Measurements from ENCODE around the gene HOXC9.

The HOXC9 gene

DNA sequence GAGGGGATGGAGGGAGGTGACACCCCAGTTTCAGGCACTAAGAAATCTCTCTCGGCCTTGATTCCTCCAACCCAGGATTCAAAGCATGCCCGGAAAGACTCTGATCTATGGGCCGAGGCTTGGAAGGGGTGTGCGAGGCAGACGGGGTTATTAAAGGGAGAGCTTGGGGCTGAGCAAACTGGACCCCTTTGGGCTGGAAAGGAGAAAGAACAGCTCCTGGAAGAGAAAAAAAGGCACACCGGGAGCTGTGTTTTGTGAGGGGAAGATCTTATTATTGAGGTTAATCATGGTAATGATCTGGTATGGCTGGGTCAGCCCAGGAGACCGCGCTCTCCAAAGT, 48.0 kb downstream of the HOXC9 start:
- peaks cover 17% of the 10 kb centered on the region for H3K4me1 ChIP-seq (ENCODE audit: insufficient read depth, low read length, severe bottlenecking)
- no peaks in the 10 kb centered on the region for H3K9me2 ChIP-seq (ENCODE audit: low read depth, low read length)
- no peaks in the 10 kb centered on the region for H3K79me2 ChIP-seq (ENCODE audit: insufficient read depth, low read length)
- no peaks in the 10 kb centered on the region for H4K20me1 ChIP-seq (ENCODE audit: insufficient read depth, low read length)
- no peak overlapping the region for H3K9ac ChIP-seq (ENCODE audit: low read length)
- no peaks in the 10 kb centered on the region for H3K9me3 ChIP-seq (ENCODE audit: low read length)
- H3K4me3 ChIP-seq (ENCODE audit: low read depth, low read length, poor library complexity, severe bottlenecking), result no peak overlapping the region
- no peak for TF ChIP-seq EZH2 (IDR thresholded peaks at IDR 0.05; ENCODE audit: borderline replicate concordance, low read length)
- TF ChIP-seq, protein P1, sequence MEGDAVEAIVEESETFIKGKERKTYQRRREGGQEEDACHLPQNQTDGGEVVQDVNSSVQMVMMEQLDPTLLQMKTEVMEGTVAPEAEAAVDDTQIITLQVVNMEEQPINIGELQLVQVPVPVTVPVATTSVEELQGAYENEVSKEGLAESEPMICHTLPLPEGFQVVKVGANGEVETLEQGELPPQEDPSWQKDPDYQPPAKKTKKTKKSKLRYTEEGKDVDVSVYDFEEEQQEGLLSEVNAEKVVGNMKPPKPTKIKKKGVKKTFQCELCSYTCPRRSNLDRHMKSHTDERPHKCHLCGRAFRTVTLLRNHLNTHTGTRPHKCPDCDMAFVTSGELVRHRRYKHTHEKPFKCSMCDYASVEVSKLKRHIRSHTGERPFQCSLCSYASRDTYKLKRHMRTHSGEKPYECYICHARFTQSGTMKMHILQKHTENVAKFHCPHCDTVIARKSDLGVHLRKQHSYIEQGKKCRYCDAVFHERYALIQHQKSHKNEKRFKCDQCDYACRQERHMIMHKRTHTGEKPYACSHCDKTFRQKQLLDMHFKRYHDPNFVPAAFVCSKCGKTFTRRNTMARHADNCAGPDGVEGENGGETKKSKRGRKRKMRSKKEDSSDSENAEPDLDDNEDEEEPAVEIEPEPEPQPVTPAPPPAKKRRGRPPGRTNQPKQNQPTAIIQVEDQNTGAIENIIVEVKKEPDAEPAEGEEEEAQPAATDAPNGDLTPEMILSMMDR (IDR thresholded peaks at IDR 0.05; ENCODE audit: low read length), result no peak
- no peaks in the 10 kb centered on the region for H3K36me3 ChIP-seq (ENCODE audit: insufficient read depth, low read length)
- H2AFZ ChIP-seq (ENCODE audit: low read length), result no peak overlapping the region
- no peaks in the 10 kb centered on the region for H3K27me3 ChIP-seq (ENCODE audit: insufficient read depth, low read length)
- no peaks in the 10 kb centered on the region for H3F3A ChIP-seq (ENCODE audit: insufficient read depth, low read length)
- H3K4me2 ChIP-seq (ENCODE audit: low read length), result no peak overlapping the region
- H3K27ac ChIP-seq (ENCODE audit: low read depth, low read length, poor library complexity, severe bottlenecking), result no peak overlapping the region

DNA sequence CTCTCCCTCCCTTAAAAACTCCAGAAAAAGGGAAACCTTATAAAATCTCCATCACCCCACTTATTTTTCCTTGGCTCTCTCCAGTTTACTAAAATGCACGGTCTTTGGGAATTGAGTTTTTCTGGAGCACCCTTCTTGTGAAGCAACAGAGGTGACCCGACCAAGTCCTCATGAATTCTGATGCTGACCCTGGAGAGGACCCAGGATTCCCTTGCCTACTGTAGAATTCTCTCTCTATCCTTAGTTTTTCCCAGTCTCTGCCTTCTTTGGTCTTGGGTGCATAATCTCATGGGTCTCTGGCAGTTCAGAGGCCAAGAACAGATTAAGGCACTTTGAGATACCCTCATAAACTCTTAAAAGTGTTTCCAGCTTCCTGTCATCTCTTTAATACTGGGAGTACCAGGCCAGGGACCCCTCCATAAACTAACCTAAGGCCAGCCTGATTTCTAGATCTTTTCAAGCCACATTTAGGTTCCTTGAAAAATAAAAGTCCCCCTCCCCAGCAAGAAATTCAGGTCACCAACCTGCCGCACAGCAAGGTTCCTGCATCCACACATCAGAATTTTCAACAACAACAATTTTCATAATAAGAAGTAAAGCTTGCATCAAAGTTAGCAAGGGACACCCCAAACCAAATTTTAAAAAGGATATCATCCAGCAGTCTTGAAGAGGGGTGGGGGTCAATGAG, 48.6 kb downstream of the HOXC9 start:
- Histone ChIP-seq H3K4me3 (ENCODE audit: low read depth, low read length, poor library complexity, severe bottlenecking) (no peak overlapping the region), H3F3A (ENCODE audit: insufficient read depth, low read length) (no peaks in the 10 kb centered on the region), H3K79me2 (ENCODE audit: insufficient read depth, low read length) (no peaks in the 10 kb centered on the region), H2AFZ (ENCODE audit: low read length) (no peak overlapping the region), H3K27ac (ENCODE audit: low read depth, low read length, poor library complexity, severe bottlenecking) (no peak overlapping the region), H3K4me2 (ENCODE audit: low read length) (no peak overlapping the region), H4K20me1 (ENCODE audit: insufficient read depth, low read length) (no peaks in the 10 kb centered on the region), H3K9me3 (ENCODE audit: low read length) (no peaks in the 10 kb centered on the region), H3K36me3 (ENCODE audit: insufficient read depth, low read length) (no peaks in the 10 kb centered on the region), H3K9me2 (ENCODE audit: low read depth, low read length) (no peaks in the 10 kb centered on the region), H3K27me3 (ENCODE audit: insufficient read depth, low read length) (no peaks in the 10 kb centered on the region), H3K9ac (ENCODE audit: low read length) (no peak overlapping the region), H3K4me1 (ENCODE audit: insufficient read depth, low read length, severe bottlenecking) (peaks cover 22% of the 10 kb centered on the region)
- no peak for TF ChIP-seq EZH2 (IDR thresholded peaks at IDR 0.05; ENCODE audit: borderline replicate concordance, low read length)
- TF ChIP-seq, protein P1 (IDR thresholded peaks at IDR 0.05; ENCODE audit: low read length), result no peak

DNA sequence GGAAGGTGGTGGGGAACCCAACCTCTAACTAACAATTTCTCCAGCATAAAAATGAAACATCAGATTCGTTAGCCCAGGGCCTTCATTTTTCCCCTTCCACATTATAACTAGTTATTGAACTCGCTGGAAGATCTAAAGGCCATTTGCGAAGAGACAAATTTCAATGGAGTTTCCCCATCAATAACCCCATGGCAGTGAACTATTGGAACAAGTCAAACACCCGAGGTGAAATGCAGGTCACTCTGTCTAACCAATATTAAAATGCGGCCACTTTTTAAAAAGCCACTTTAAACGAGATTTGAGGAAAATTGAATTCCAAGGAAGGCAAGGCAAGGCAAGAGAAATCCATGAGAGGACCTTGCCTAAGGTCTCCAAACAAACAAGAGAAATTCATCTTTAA, 49.1 kb downstream of the HOXC9 start:
- no peaks in the 10 kb centered on the region for H4K20me1 ChIP-seq (ENCODE audit: insufficient read depth, low read length)
- H3K79me2 ChIP-seq (ENCODE audit: insufficient read depth, low read length), result no peaks in the 10 kb centered on the region
- peaks cover 22% of the 10 kb centered on the region for H3K4me1 ChIP-seq (ENCODE audit: insufficient read depth, low read length, severe bottlenecking)
- no peak overlapping the region for H3K4me2 ChIP-seq (ENCODE audit: low read length)
- H2AFZ ChIP-seq (ENCODE audit: low read length), result no peak overlapping the region
- no peak overlapping the region for H3K9ac ChIP-seq (ENCODE audit: low read length)
- H3F3A ChIP-seq (ENCODE audit: insufficient read depth, low read length), result no peaks in the 10 kb centered on the region
- no peaks in the 10 kb centered on the region for H3K27me3 ChIP-seq (ENCODE audit: insufficient read depth, low read length)
- H3K9me2 ChIP-seq (ENCODE audit: low read depth, low read length), result no peaks in the 10 kb centered on the region
- no peaks in the 10 kb centered on the region for H3K9me3 ChIP-seq (ENCODE audit: low read length)
- no peak overlapping the region for H3K27ac ChIP-seq (ENCODE audit: low read depth, low read length, poor library complexity, severe bottlenecking)
- H3K4me3 ChIP-seq (ENCODE audit: low read depth, low read length, poor library complexity, severe bottlenecking), result no peak overlapping the region
- TF ChIP-seq EZH2 (IDR thresholded peaks at IDR 0.05; ENCODE audit: borderline replicate concordance, low read length), result no peak
- TF ChIP-seq, protein P1 (IDR thresholded peaks at IDR 0.05; ENCODE audit: low read length), result no peak
- H3K36me3 ChIP-seq (ENCODE audit: insufficient read depth, low read length), result no peaks in the 10 kb centered on the region

Data from OCI-LY1 (cell line).